GM12878 (cell line): ENCODE results near the gene TRIM54. TPM values are rescaled to one million over a fixed set of nuclear protein-coding genes. Genes with fewer than 3 reads are reported as not detected.
A peak's percentile ranks its signal among the peaks of the same experiment; 100 is the strongest.

Experiments used
- ATAC-seq: fragments of 200-7000 bp; cut with Tn5 transposase; 3 replicates; pipeline ENCODE4 v1.9.1; 2020; ENCODE audit warnings: mild to moderate bottlenecking, moderate library complexity
- BruUV-seq: library from RNA; stranded (reverse); fragments of 400-500 nt; replicated peaks from 2 replicates; lab custom pipeline; 2021; lab: Mats Ljungman, UMichigan
- CTCF ChIA-PET: fragments of 300-600 bp; sonication (Branson Sonifier 250); formaldehyde crosslinking; extraction: SDS; loops from one replicate; lab custom pipeline; 2021; ENCODE audit warnings: inconsistent platforms; lab: Yijun Ruan, JAX
- POLR2A ChIA-PET: fragments of 350-600 bp; formaldehyde crosslinking; extraction: SDS; loops from one replicate; lab custom pipeline; 2021; ENCODE audit warnings: inconsistent platforms; lab: Charles Lee
- RAD21 ChIA-PET: fragments of 300-600 bp; sonication (Branson Sonifier 250); formaldehyde crosslinking; loops from one replicate; lab custom pipeline; 2023; ENCODE audit warnings: antibody characterized with exemption; ENCODE audit not compliant: unreplicated experiment; lab: Charles Lee
- SMC1A ChIA-PET: fragments of 300-600 bp; sonication (Branson Sonifier 250); formaldehyde crosslinking; loops from one replicate; lab custom pipeline; 2023; ENCODE audit not compliant: unreplicated experiment, uncharacterized antibody; lab: Charles Lee
- DNase-seq: peaks from one replicate; pipeline ENCODE4 v3.0.0-alpha.2; 2011; ENCODE audit warnings: low read depth, low spot score
- FAIRE-seq: peaks from 3 replicates; lab custom pipeline; 2011; peaks lifted over from hg19 to GRCh38; lab: Jason Lieb, UNC
- H2AFZ ChIP-seq: 2 replicates; pipeline ENCODE4 v1.6.0; 2011; ENCODE audit warnings: low read depth, low read length, control low read depth; ENCODE audit not compliant: control insufficient read depth
- H3K27ac ChIP-seq: 2 replicates; pipeline ENCODE4 v1.5.1; 2011; ENCODE audit warnings: control low read depth; ENCODE audit not compliant: control insufficient read depth, insufficient read depth
- H3K27me3 ChIP-seq, 2 experiments: replicated peaks in 1 of 2; 2 replicates each; pipeline versions ENCODE4 v1.6.0 to v1.6.1; 2011; ENCODE audit warnings: low read length in 1 of 2; ENCODE audit not compliant: control insufficient read depth in 2 of 2, insufficient read depth in 2 of 2
- H3K36me3 ChIP-seq, 2 experiments: 2 replicates each; pipeline ENCODE4 v1.5.1; 2011; ENCODE audit warnings: low read length in 1 of 2; ENCODE audit not compliant: control insufficient read depth in 2 of 2, insufficient read depth in 2 of 2
- H3K4me1 ChIP-seq: 2 replicates; pipeline ENCODE4 v1.6.1; 2011; ENCODE audit warnings: mild to moderate bottlenecking, low read length, moderate library complexity, mixed read lengths; ENCODE audit not compliant: control insufficient read depth, insufficient read depth
- H3K4me2 ChIP-seq: 2 replicates; pipeline ENCODE4 v1.6.0; 2011; ENCODE audit warnings: control low read depth; ENCODE audit not compliant: control insufficient read depth, insufficient read depth
- H3K4me3 ChIP-seq: fragments of 200-600 bp; sonication (generic); 2 replicates; pipeline ENCODE4 v1.5.1; 2016
- H3K79me2 ChIP-seq: 2 replicates; pipeline ENCODE4 v1.6.0; 2011; ENCODE audit warnings: low read length; ENCODE audit not compliant: control insufficient read depth, insufficient read depth
- H3K9ac ChIP-seq: 2 replicates; pipeline ENCODE4 v1.8.0; 2011; ENCODE audit warnings: low read length, control low read depth, mixed read lengths; ENCODE audit not compliant: control insufficient read depth, insufficient read depth
- H3K9me3 ChIP-seq: replicated peaks from 3 replicates; pipeline ENCODE4 v1.5.1; 2011; ENCODE audit warnings: mild to moderate bottlenecking, low read length; ENCODE audit not compliant: control insufficient read depth, insufficient read depth
- H4K20me1 ChIP-seq: 2 replicates; pipeline ENCODE4 v1.6.0; 2011; ENCODE audit not compliant: control insufficient read depth, insufficient read depth
- BMI1 ChIP-seq: fragments of 450-650 bp; IDR thresholded peaks from 2 replicates; pipeline ENCODE4 v1.6.1; 2016; ENCODE audit warnings: mild to moderate bottlenecking, moderate library complexity, borderline replicate concordance
- CHD2 ChIP-seq: IDR thresholded peaks from 2 replicates; pipeline ENCODE4 v1.6.1; 2011; ENCODE audit warnings: low read depth, low read length, improper control_type of control experiment, borderline replicate concordance
- DPF2 ChIP-seq: fragments of 450-650 bp; IDR thresholded peaks from 2 replicates; pipeline ENCODE4 v1.6.1; 2017; ENCODE audit warnings: mild to moderate bottlenecking
- HCFC1 ChIP-seq: fragments of 150-350 bp; IDR thresholded peaks from 2 replicates; pipeline ENCODE4 v1.6.1; 2014; ENCODE audit warnings: low read length
- HDAC6 ChIP-seq: fragments of 200-600 bp; sonication (generic); IDR thresholded peaks from one replicate; pipeline ENCODE4 v1.8.0; 2017; ENCODE audit warnings: antibody characterized with exemption; ENCODE audit not compliant: unreplicated experiment
- MYC ChIP-seq: IDR thresholded peaks from 2 replicates; pipeline ENCODE4 v1.6.1; 2011; ENCODE audit warnings: mild to moderate bottlenecking, low read length, moderate library complexity, inconsistent platforms; ENCODE audit not compliant: insufficient read depth, insufficient replicate concordance, insufficient read length, severe bottlenecking
- PKNOX1 ChIP-seq: fragments of 450-650 bp; IDR thresholded peaks from 2 replicates; pipeline ENCODE4 v1.6.1; 2016; ENCODE audit warnings: mild to moderate bottlenecking
- SUZ12 ChIP-seq: fragments of 200-600 bp; sonication (generic); IDR thresholded peaks from one replicate; pipeline ENCODE4 v1.6.1; 2018; ENCODE audit warnings: antibody characterized with exemption, mild to moderate bottlenecking; ENCODE audit not compliant: unreplicated experiment
- TCF12 ChIP-seq: IDR thresholded peaks from 2 replicates; pipeline ENCODE4 v1.6.1; 2011; ENCODE audit warnings: low read depth, mild to moderate bottlenecking, low read length
- TCF3 ChIP-seq: IDR thresholded peaks from 2 replicates; pipeline ENCODE4 v1.6.1; 2012; ENCODE audit warnings: low read depth, mild to moderate bottlenecking, low read length, borderline replicate concordance; ENCODE audit not compliant: insufficient read depth
- USF1 ChIP-seq: IDR thresholded peaks from 2 replicates; pipeline ENCODE4 v1.6.1; 2011; ENCODE audit warnings: borderline replicate concordance, low read depth, mild to moderate bottlenecking, moderate library complexity, mixed read lengths, low read length; ENCODE audit not compliant: insufficient read depth; ENCODE audit errors: extremely low read length
- ZNF592 ChIP-seq: fragments of 450-650 bp; IDR thresholded peaks from 2 replicates; pipeline ENCODE4 v1.6.1; 2017; ENCODE audit warnings: mild to moderate bottlenecking, moderate library complexity
- WGBS: methylation state at CpG from one replicate; pipeline ENCODE4 v1.1.6; 2016; ENCODE audit warnings: low lambda C conversion rate; ENCODE audit not compliant: insufficient replicate concordance, insufficient coverage; ENCODE audit errors: missing lambda C conversion rate; 5-methylcytosine and 5-hydroxymethylcytosine counted together
- in situ Hi-C: fragments of 300-500 bp; cut with MboI; formaldehyde crosslinking; loops from 9 replicates; pipeline ENCODE4 v1.14.3; 2018; ENCODE audit warnings: mixed read lengths
- intact Hi-C: fragments of 100-400 bp; cut with micrococcal nuclease; formaldehyde crosslinking; loops from one replicate; pipeline ENCODE4 v1.14.2; 2022; ENCODE audit not compliant: unreplicated experiment
- polyA plus RNA-seq, 11 experiments: library from polyadenylated mRNA; depleted of rRNA in 4 of 11; unstranded in 6 of 11; stranded (reverse) in 5 of 11; fragments of >200 nt; fragmentation: Nextera tagmentation in 4 of 11; fragmentation: Illumina TruSeq in 1 of 11; extraction: Ambion mirVana in 4 of 11; extraction: Trizol in 1 of 11; gene quantifications; 1 replicate in 1 of 11; 2 replicates in 10 of 11; pipeline versions ENCODE4 v1.2.1 to v1.2.3, GENCODE V29; 2011 to 2016; ENCODE audit warnings: inconsistent platforms in 2 of 11, missing spikeins in 2 of 11, low read depth in 1 of 11
- total RNA-seq, 4 experiments: library from RNA; depleted of rRNA in 3 of 4; stranded (reverse); fragments of >200 nt in 3 of 4; fragmentation: Illumina TruSeq in 1 of 4; extraction: Trizol in 1 of 4; gene quantifications; 2 replicates each; pipeline versions ENCODE4 v1.2.1 to v1.2.3, GENCODE V29; 2013 to 2021

The TRIM54 gene
- total and polyA plus RNA-seq, 10 of the 15 experiments (the other 5 are each of a cell fraction or from before 2014, with no cell fraction given) = 0.03 to 0.08 TPM; not detected in 8

- no peak for TF ChIP-seq ZNF592
Observed at GRCh38 chr2:27261926-27262298, 20.3 kb upstream of the TRIM54 start (continued).

GRCh38 chr2:27262379-27263286, 19.6 kb upstream of the TRIM54 start, which contains the start of gene SLC30A3:
Gene SLC30A3, minus strand, starts transcription at chr2:27263047. Its CDS starts 141 bp downstream, at chr2:27262906.
- Histone ChIP-seq H3K4me1 (peaks cover 18% of the 10 kb centered on the region), H3K9ac (no peak within 1 kb of the TSS), H2AFZ (peak within 1 kb of the TSS; percentile 47), H3K79me2 (no peaks in the 10 kb centered on the region), H3K27ac (no peak within 1 kb of the TSS), H3K4me3 (peak within 1 kb of the TSS; percentile 76; the same call in 1 of the 2 replicates), H3K4me2 (peak within 1 kb of the TSS; percentile 98), H3K36me3 (no peaks in the 10 kb centered on the region), H4K20me1 (no peaks in the 10 kb centered on the region), H3K27me3 (peaks cover 24 to 41% of the 10 kb centered on the region in 2 experiments), H3K9me3 (no peaks in the 10 kb centered on the region)
- peak; percentile 75 for ATAC-seq
- TF ChIP-seq HCFC1 (no peak), TCF12 (no peak), CHD2 (no peak), TCF3 (no peak), PKNOX1 (no peak), HDAC6 (no peak), BMI1 (peak; percentile 44; the same call in 1 of the 2 replicates), DPF2 (no peak), SUZ12 (peak; percentile 73), MYC (no peak), USF1 (no peak)
- intact Hi-C loops (no loop called here), in situ Hi-C loops (no loop called here)
- SMC1A ChIA-PET = no interaction called here
- DNase-seq = no peak
- FAIRE-seq = no peak
- BruUV-seq = no TSS peak
- 5% methylated on average over 58 of the region's 96 CpGs for WGBS
- CTCF ChIA-PET = interaction anchor here (1.7 kb wide), 1 partner anchor 17 kb away, joined by 6 read pairs; no protein-coding TSS in a partner anchor
- RAD21 ChIA-PET = interaction anchor here (1.0 kb wide), 1 partner anchor 17 kb away, joined by 3 read pairs; no protein-coding TSS in a partner anchor
- POLR2A ChIA-PET = no interaction called here
